Keratinocyte (primary cell): Measurements from ENCODE around the gene SLC6A8.

Experiments
- EZH2 ChIP-seq: IDR thresholded peaks from one replicate; pipeline ENCODE4 v1.6.1; 2012; ENCODE audit warnings: inconsistent platforms, mild to moderate bottlenecking, low read length, moderate library complexity
- TF ChIP-seq, protein P1 (sequence below), 3 experiments: IDR thresholded peaks in 1 of 3; conservative IDR thresholded peaks in 1 of 3; optimal IDR thresholded peaks in 1 of 3; 2 replicates in 2 of 3; 3 replicates in 1 of 3; pipeline versions ENCODE3 to v1.5.1; 2011; ENCODE audit warnings: low read length in 3 of 3, mild to moderate bottlenecking in 3 of 3, moderate library complexity in 2 of 3, control low read depth in 1 of 3, inconsistent platforms in 1 of 3; ENCODE audit not compliant: insufficient read depth in 2 of 3; ENCODE audit errors: extremely low read depth in 1 of 3

- TF ChIP-seq, protein P1, sequence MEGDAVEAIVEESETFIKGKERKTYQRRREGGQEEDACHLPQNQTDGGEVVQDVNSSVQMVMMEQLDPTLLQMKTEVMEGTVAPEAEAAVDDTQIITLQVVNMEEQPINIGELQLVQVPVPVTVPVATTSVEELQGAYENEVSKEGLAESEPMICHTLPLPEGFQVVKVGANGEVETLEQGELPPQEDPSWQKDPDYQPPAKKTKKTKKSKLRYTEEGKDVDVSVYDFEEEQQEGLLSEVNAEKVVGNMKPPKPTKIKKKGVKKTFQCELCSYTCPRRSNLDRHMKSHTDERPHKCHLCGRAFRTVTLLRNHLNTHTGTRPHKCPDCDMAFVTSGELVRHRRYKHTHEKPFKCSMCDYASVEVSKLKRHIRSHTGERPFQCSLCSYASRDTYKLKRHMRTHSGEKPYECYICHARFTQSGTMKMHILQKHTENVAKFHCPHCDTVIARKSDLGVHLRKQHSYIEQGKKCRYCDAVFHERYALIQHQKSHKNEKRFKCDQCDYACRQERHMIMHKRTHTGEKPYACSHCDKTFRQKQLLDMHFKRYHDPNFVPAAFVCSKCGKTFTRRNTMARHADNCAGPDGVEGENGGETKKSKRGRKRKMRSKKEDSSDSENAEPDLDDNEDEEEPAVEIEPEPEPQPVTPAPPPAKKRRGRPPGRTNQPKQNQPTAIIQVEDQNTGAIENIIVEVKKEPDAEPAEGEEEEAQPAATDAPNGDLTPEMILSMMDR (optimal IDR thresholded peaks at IDR 0.05 in 1 of 3, IDR thresholded peaks at IDR 0.05 in 1 of 3, conservative IDR thresholded peaks at IDR 0.05 in 1 of 3; ENCODE audit: extremely low read depth in 1 of 3, insufficient read depth in 2 of 3, low read length in 3 of 3), result peak in 2 of 3 experiments; percentile 14 to 19
- no peak for TF ChIP-seq EZH2
Measured at GRCh38 chrX:153689654-153690465, 2.1 kb downstream of the SLC6A8 start.
